ENCODE data around the gene DBI. TPM values are rescaled to one million over a fixed set of nuclear protein-coding genes. Genes with fewer than 3 reads are reported as not detected.
A peak's percentile ranks its signal among the peaks of the same experiment; 100 is the strongest.

DBI gene
- total and polyA plus RNA-seq, 2 of the 13 experiments (the other 11 are each of a cell fraction or from before 2014, with no cell fraction given) = 330 to 659 TPM

- TF ChIP-seq ZNF710 (CRISPR knock-in tag; IDR thresholded peaks at IDR 0.05; ENCODE audit: borderline replicate concordance) = no peak
- TF ChIP-seq YY1 (IDR thresholded peaks at IDR 0.05; ENCODE audit: insufficient read depth, insufficient replicate concordance, low read depth, low read length) = peak; percentile 37
- peak; percentile 32 for TF ChIP-seq TEAD3 (CRISPR knock-in tag; optimal IDR thresholded peaks at IDR 0.05; ENCODE audit: borderline replicate concordance)
- TF ChIP-seq FOSL2 (CRISPR knock-in tag; IDR thresholded peaks at IDR 0.05) = peak; percentile 57; the same call in 1 of the 2 replicates
- TF ChIP-seq CTCF (CRISPR knock-in tag; IDR thresholded peaks at IDR 0.05) = peak; percentile 29; the same call in 1 of the 2 replicates
- peak; percentile 44; the same call in 1 of the 2 replicates for TF ChIP-seq NR2F2 (IDR thresholded peaks at IDR 0.05; ENCODE audit: borderline replicate concordance, low read depth)
- no peak for TF ChIP-seq SALL2 (CRISPR knock-in tag; IDR thresholded peaks at IDR 0.05)
- TF ChIP-seq ONECUT2 (CRISPR knock-in tag; IDR thresholded peaks at IDR 0.05) = no peak
- TF ChIP-seq, protein P1, sequence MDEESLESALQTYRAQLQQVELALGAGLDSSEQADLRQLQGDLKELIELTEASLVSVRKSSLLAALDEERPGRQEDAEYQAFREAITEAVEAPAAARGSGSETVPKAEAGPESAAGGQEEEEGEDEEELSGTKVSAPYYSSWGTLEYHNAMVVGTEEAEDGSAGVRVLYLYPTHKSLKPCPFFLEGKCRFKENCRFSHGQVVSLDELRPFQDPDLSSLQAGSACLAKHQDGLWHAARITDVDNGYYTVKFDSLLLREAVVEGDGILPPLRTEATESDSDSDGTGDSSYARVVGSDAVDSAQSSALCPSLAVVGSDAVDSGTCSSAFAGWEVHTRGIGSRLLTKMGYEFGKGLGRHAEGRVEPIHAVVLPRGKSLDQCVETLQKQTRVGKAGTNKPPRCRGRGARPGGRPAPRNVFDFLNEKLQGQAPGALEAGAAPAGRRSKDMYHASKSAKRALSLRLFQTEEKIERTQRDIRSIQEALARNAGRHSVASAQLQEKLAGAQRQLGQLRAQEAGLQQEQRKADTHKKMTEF (CRISPR knock-in tag; IDR thresholded peaks at IDR 0.05) = 0 out of 2 replicates have a peak, but pooled peaks have one; percentile 23
- TF ChIP-seq SNRNP70 (IDR thresholded peaks at IDR 0.05; ENCODE audit: low read depth, low read length) = no peak
- TF ChIP-seq SOX6 (IDR thresholded peaks at IDR 0.05) = no peak
- TF ChIP-seq SOX6 (CRISPR knock-in tag; IDR thresholded peaks at IDR 0.05) = peak; percentile 21; the same call in 1 of the 2 replicates
- peak; percentile 23 for TF ChIP-seq ZNF883 (CRISPR knock-in tag; IDR thresholded peaks at IDR 0.05; ENCODE audit: not compliant biosample characterization)
- no peak for TF ChIP-seq PRDM4 (CRISPR knock-in tag; IDR thresholded peaks at IDR 0.05; ENCODE audit: borderline replicate concordance)
- TF ChIP-seq, protein P2, sequence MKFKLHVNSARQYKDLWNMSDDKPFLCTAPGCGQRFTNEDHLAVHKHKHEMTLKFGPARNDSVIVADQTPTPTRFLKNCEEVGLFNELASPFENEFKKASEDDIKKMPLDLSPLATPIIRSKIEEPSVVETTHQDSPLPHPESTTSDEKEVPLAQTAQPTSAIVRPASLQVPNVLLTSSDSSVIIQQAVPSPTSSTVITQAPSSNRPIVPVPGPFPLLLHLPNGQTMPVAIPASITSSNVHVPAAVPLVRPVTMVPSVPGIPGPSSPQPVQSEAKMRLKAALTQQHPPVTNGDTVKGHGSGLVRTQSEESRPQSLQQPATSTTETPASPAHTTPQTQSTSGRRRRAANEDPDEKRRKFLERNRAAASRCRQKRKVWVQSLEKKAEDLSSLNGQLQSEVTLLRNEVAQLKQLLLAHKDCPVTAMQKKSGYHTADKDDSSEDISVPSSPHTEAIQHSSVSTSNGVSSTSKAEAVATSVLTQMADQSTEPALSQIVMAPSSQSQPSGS (CRISPR knock-in tag; IDR thresholded peaks at IDR 0.05) = no peak
- 0 out of 2 replicates have a peak, but pooled peaks have one; percentile 42 for TF ChIP-seq ZNF501 (CRISPR knock-in tag; IDR thresholded peaks at IDR 0.05)
- peak; percentile 39; the same call in 1 of the 2 replicates for TF ChIP-seq HNRNPL (IDR thresholded peaks at IDR 0.05; ENCODE audit: low read depth, low read length)
- no peak for TF ChIP-seq HOXA7 (CRISPR knock-in tag; IDR thresholded peaks at IDR 0.05)
- no peak for TF ChIP-seq ZFP41 (CRISPR knock-in tag; IDR thresholded peaks at IDR 0.05; ENCODE audit: borderline replicate concordance)
- TF ChIP-seq CEBPG (CRISPR knock-in tag; IDR thresholded peaks at IDR 0.05) = peak; percentile 54; the same call in 1 of the 2 replicates
Observed at GRCh38 chr2:119387381-119388129, 20.8 kb downstream of the DBI start (continued).

All from HepG2 (cell line).